ENCODE results near the gene SWAP70. TPM values are rescaled to one million over a fixed set of nuclear protein-coding genes. Genes with fewer than 3 reads are reported as not detected.
"Not testable (repeated sequence)": the region's sequence is repeated elsewhere in the genome, so short reads cannot be mapped to it uniquely, and the experiment has no call there.

Gene SWAP70
- total RNA-seq, 1 experiment from 2014 or later, result 20.0 TPM

GRCh38 chr11:9726321-9727022, 62.6 kb downstream of the SWAP70 start:
- no peak for DNase-seq
- Histone ChIP-seq H3K36me3 (peaks cover 26% of the 10 kb centered on the region), H3K4me3 (no peak overlapping the region), H3K27me3 (no peaks in the 10 kb centered on the region), H3K9me3 (no peaks in the 10 kb centered on the region)

- Histone ChIP-seq H3K27me3 (no peaks in the 10 kb centered on the region), H3K9me3 (no peaks in the 10 kb centered on the region), H3K36me3 (peaks cover 33% of the 10 kb centered on the region), H3K4me3 (no peak overlapping the region)
- no peak for DNase-seq
Observed at GRCh38 chr11:9728058-9728457, 64.2 kb downstream of the SWAP70 start.

DNA sequence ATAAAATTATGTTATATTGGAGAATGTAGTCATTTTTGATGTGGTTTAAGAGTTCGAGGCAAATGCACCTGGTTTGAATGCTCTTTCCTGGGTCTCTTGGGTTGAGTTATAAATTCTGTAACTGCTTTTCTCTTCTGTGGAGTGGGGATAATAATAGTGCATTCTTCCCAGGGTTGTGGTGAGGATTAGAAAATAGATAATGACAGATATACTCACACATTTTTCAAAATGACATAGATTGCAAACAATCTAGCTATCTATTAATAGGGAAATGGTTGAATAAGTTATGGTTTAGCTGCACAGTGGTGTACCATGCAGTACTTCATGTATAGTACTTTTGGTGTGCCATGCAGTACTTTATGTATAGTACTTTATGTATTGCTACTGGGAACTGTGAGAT, 67.4 kb downstream of the SWAP70 start:
- peaks cover 57% of the 10 kb centered on the region for H3K36me3 ChIP-seq
- no peak for DNase-seq
- H3K4me3 ChIP-seq, result no peak overlapping the region
- H3K27me3 ChIP-seq, result no peaks in the 10 kb centered on the region
- H3K9me3 ChIP-seq, result peaks cover 3% of the 10 kb centered on the region; the same call in 1 of the 2 replicates

DNA sequence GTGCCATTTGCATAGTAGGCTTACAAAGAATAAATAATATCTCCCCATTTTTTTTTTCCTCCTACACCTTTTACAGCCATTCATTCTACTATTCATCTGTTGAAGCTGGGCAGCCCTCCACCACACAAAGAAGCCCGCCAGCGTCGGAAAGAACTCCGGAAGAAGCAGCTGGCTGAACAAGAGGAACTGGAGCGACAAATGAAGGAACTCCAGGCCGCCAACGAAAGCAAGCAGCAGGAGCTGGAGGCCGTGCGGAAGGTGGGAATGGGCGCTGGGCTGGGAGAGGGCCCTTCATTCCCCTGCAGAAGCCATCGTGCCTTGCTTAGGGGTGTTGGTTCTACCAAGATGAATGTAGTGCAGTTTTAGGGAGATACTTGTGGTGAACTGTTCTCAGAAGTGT, 68.6 kb downstream of the SWAP70 start:
- no peaks in the 10 kb centered on the region for H3K27me3 ChIP-seq
- no peak for DNase-seq
- H3K36me3 ChIP-seq, result peaks cover 67% of the 10 kb centered on the region
- H3K9me3 ChIP-seq, result peaks cover 5% of the 10 kb centered on the region; the same call in 1 of the 2 replicates
- no peak overlapping the region for H3K4me3 ChIP-seq

GRCh38 chr11:9733212-9733611, 69.3 kb downstream of the SWAP70 start:
- Histone ChIP-seq H3K27me3 (no peaks in the 10 kb centered on the region), H3K36me3 (peaks cover 59% of the 10 kb centered on the region), H3K4me3 (no peak overlapping the region), H3K9me3 (peaks cover 5% of the 10 kb centered on the region; the same call in 1 of the 2 replicates)
- no peak for DNase-seq

DNA sequence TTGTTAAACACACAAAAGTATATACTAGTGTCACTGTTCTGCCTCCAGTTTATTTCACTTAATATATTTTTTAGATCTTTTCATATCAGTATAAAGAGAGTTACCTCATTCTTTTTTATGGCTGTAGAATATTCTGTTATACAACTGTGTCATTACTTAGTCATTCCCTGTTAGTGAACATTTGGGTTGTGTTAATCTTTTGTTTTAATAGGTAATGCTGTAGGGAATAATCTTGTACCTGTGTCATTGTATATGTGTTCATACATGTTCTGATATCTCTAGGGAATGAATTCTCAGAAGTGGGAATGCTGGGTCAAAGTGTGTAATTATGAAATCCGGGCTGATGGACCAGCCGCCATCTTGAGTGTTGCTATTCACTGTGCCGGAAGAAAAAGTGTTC, 71.4 kb downstream of the SWAP70 start:
- H3K36me3 ChIP-seq, result peaks cover 52% of the 10 kb centered on the region
- no peaks in the 10 kb centered on the region for H3K27me3 ChIP-seq
- H3K4me3 ChIP-seq, result no peak overlapping the region
- no peak for DNase-seq
- peaks cover 5% of the 10 kb centered on the region; the same call in 1 of the 2 replicates for H3K9me3 ChIP-seq

DNA sequence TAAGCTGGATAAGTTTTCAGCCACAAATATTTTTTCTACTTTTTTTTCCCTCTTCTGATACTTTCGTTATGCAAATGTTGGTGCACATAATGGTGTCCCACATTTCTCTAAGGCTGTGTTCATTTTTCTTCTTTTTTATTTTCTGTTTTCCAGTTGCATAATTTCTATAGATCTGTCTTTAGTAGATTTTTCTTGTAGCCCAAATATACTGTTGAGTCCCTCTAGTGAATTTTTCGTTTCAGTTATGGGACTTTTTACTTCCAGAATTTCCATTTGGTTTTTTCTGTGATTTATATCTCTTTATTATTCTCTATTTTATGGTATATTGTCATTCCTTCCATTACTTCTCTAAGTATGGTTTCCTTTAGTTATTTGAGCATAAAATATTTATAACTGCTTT, 72.0 kb downstream of the SWAP70 start:
- no peak for DNase-seq
- Histone ChIP-seq H3K9me3 (peaks cover 5% of the 10 kb centered on the region; the same call in 1 of the 2 replicates), H3K36me3 (peaks cover 59% of the 10 kb centered on the region), H3K4me3 (no peak overlapping the region), H3K27me3 (no peaks in the 10 kb centered on the region)

DNA sequence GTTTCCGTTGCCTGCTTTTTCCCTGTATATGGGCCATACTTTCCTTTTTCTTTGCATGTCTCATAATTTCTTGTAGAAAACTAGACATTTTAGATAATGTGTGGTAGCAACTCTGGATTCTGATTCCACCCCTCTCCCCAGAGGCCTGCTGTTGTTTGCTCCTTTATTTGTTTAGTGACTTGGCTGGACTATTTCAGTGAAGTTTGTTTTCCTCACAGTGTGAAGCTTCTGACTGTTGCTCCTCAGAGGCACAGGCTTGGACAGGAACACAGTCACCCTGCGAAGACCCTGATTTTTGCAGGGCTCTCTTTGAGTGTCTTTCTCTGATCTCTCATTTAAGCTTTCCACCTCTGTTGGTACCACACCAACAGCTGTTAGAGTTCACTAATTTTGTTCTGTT, 72.5 kb downstream of the SWAP70 start:
- no peak overlapping the region for H3K4me3 ChIP-seq
- peaks cover 62% of the 10 kb centered on the region for H3K36me3 ChIP-seq
- H3K27me3 ChIP-seq, result no peaks in the 10 kb centered on the region
- DNase-seq, result no peak
- H3K9me3 ChIP-seq, result peaks cover 5% of the 10 kb centered on the region; the same call in 1 of the 2 replicates

DNA sequence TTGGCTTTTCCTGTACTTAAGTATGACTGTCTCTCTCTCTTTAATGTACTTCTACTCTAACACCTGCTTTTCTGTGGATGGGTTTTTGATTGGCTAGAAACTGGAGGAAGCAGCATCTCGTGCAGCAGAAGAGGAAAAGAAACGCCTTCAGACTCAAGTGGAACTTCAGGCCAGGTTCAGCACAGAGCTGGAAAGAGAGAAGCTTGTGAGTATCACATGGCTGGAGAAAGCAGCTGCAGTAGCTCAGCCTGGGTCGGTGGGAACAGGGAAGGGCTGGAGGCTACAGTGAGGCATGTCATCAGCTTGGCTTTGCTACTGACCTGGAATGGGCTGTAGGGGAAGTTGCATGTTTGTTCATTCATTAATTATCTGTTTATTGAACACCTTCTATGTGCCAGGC, 74.2 kb downstream of the SWAP70 start:
- Histone ChIP-seq H3K27me3 (no peaks in the 10 kb centered on the region), H3K36me3 (peaks cover 56% of the 10 kb centered on the region), H3K4me3 (no peak overlapping the region), H3K9me3 (peaks cover 5% of the 10 kb centered on the region)
- DNase-seq, result no peak

- Histone ChIP-seq H3K27me3 (no peaks in the 10 kb centered on the region), H3K9me3 (peaks cover 5% of the 10 kb centered on the region), H3K36me3 (peaks cover 55% of the 10 kb centered on the region), H3K4me3 (no peak overlapping the region)
- DNase-seq, result no peak
Observed at GRCh38 chr11:9738707-9739106, 74.8 kb downstream of the SWAP70 start.

- peaks cover 5% of the 10 kb centered on the region for H3K9me3 ChIP-seq
- no peaks in the 10 kb centered on the region for H3K27me3 ChIP-seq
- DNase-seq, result no peak
- no peak overlapping the region for H3K4me3 ChIP-seq
- H3K36me3 ChIP-seq, result peaks cover 53% of the 10 kb centered on the region
Observed at GRCh38 chr11:9739123-9739900, 75.4 kb downstream of the SWAP70 start.

DNA sequence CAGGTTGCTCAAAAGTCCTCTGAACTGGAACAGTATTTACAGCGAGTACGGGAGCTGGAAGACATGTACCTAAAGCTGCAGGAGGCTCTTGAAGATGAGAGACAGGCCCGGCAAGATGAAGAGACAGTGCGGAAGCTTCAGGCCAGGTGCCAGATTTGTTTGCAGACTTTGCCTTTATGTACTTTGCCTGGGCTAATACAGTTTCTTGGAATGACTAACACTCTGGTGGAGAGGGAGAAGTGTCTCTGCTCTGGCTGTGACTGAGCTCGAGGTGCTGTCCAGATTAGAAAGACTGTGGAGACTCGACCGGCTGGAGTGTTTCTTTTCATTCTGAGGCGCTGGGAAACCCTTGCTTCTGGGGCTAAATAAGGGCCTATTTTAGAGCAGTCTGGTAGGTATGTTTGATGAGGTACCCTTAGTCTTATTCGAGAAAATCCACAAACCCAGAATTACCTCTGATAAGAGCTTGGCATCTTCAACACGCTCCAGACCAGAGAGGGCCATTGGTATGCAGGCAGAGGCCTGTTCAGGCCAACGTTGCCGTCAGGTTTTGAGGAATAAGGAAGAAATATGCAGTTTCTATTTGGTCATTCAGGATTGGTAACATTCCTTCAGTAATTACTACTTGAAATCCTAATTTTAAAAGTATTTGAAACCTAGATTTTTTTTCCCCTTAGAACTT, 76.5 kb downstream of the SWAP70 start:
- no peaks in the 10 kb centered on the region for H3K27me3 ChIP-seq
- peaks cover 5% of the 10 kb centered on the region for H3K9me3 ChIP-seq
- H3K36me3 ChIP-seq, result peaks cover 43% of the 10 kb centered on the region
- no peak for DNase-seq
- no peak overlapping the region for H3K4me3 ChIP-seq

DNA sequence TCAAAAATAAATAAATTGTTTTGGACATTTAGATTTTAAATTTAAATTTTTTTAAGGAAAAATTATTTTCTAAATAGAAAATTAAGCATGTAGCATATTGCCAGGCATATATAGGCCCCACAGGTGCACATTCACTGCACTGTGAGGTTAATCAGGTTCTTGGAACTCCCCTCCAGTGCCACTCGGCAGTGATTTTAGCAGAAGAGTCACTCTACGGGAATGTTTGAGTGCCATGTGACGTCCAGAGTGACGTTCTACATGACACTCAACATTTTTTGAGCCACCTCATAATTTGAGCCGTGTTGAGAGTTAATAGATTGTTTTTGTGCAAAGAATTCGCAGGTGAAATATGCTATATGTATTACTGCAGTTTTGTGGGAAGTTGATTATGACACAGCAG, 77.4 kb downstream of the SWAP70 start:
- Histone ChIP-seq H3K36me3 (peaks cover 36% of the 10 kb centered on the region), H3K27me3 (no peaks in the 10 kb centered on the region), H3K9me3 (peaks cover 2% of the 10 kb centered on the region), H3K4me3 (no peak overlapping the region)
- DNase-seq, result no peak

GRCh38 chr11:9743512-9743911, 79.6 kb downstream of the SWAP70 start:
- not testable (repeated sequence) for H3K4me3 ChIP-seq, DNase-seq, H3K9me3 ChIP-seq, H3K27me3 ChIP-seq
- H3K36me3 ChIP-seq, result peaks cover 38% of the 10 kb centered on the region

DNA sequence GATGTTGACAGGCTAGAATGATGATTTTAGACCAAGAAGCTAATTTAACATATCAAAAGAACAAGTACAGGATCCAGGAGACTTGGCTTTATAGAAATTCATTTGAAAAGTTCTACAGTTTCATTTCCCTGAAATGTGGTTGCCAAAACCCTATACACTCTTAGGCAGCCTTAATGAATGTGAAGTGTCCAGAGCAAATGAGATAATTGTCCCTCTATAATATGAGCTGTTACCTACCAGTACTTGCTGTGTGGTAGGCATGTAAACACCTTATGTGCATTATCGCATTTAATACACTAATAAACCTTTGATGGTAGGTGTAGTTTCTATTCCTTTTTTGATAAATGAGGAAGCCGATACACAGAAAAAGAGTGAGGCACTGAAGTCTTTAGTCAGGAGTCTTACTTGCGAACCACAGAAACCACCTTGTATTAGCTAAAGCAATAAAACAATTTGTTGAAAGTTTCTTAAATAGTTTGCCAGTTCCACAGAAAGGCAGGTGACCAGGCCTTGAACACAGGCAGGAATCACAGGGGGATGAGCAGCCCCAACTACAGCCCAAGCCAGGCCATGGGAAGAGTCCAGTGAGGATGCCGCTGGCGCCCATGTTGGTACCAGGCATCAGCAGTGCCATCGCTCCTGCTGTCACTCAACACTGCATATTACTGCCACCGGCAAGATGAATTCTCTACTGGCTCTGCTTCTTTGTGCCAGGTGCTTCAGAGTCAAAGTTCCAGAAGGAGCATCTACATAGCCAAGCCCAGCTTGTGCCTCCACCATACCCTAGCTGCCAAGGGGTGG, 81.7 kb downstream of the SWAP70 start:
- Histone ChIP-seq H3K4me3 (no peak overlapping the region), H3K36me3 (peaks cover 39% of the 10 kb centered on the region), H3K9me3 (no peaks in the 10 kb centered on the region; the same call in 1 of the 2 replicates), H3K27me3 (no peaks in the 10 kb centered on the region)
- DNase-seq, result no peak

DNA sequence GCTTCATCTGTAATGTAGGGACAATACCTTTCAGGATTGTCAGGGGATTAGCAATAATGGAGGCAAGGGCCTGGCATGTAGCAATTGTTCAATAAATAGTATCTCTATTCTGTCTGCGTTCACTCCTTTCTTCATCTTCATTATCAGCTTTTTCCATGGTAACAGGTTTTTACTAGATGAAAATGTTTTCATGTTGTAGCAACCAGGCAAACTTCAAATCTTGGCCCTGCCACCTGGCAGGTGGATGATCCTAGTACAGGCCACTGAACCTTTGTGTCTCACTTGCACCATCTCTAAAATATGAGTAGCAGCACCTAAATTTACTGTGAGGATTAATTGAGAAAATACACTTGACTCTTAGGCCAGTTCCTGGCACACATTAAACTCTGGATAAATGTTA, 83.4 kb downstream of the SWAP70 start:
- no peak for DNase-seq
- H3K27me3 ChIP-seq, result no peaks in the 10 kb centered on the region
- H3K36me3 ChIP-seq, result peaks cover 33% of the 10 kb centered on the region
- H3K4me3 ChIP-seq, result no peak overlapping the region
- H3K9me3 ChIP-seq, result no peaks in the 10 kb centered on the region; the same call in 1 of the 2 replicates
